Spleen (tissue), 7 donors: ENCODE measurements around the gene OPCML.

Source experiments
- POLR2A ChIP-seq, 3 donors: fragments of 450-650 bp; IDR thresholded peaks; one replicate each; pipeline ENCODE4 v1.5.1; 2017; ENCODE audit warnings: antibody characterized with exemption in 3 of 3, mild to moderate bottlenecking in 1 of 3
- POLR2AphosphoS5 ChIP-seq, 3 donors: sonication (generic); formaldehyde crosslinking; IDR thresholded peaks; one replicate each; pipeline ENCODE4 v1.5.1; 2017; ENCODE audit warnings: antibody characterized with exemption in 3 of 3
- TF ChIP-seq, protein P1 (sequence below), 11 experiments: fragments of 200-600 bp in 7 of 11; fragments of 450-650 bp in 4 of 11; sonication (generic) in 4 of 11; IDR thresholded peaks in 8 of 11; conservative IDR thresholded peaks in 3 of 11; 1 replicate in 7 of 11; 2 replicates in 4 of 11; pipeline versions ENCODE4 v1.4.0 to v1.8.0; 2016 to 2021; ENCODE audit warnings: antibody characterized with exemption in 11 of 11, inconsistent platforms in 4 of 11, mild to moderate bottlenecking in 1 of 11
- donor health status: DM: no; HTN: no; CAD: no; lungs with moderate emphysema.
- donor health status: DM: no; HTN: no; CAD: no.
- donor health status: DM: no; HTN: no; CAD: no.

DNA sequence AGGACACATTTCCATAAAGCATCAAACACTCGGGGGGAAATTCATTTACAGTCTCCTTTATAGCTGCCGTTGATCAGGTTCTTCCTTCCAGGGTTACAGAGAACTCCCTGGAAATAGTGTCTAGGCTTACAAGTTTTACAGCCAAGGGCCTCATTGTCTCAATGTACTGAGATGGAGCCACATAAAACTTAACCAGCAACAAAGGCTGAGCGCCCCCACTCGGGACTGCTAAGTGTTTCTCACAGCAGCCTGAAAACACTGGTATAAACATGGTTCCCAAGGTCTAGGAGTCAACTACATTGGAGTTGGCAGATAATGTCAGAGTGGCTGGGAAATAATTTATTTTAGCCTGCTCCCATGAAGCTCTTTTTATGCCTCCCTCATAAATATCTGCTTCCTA is 686.2 kb downstream of the OPCML start:
- TF ChIP-seq, protein P1, sequence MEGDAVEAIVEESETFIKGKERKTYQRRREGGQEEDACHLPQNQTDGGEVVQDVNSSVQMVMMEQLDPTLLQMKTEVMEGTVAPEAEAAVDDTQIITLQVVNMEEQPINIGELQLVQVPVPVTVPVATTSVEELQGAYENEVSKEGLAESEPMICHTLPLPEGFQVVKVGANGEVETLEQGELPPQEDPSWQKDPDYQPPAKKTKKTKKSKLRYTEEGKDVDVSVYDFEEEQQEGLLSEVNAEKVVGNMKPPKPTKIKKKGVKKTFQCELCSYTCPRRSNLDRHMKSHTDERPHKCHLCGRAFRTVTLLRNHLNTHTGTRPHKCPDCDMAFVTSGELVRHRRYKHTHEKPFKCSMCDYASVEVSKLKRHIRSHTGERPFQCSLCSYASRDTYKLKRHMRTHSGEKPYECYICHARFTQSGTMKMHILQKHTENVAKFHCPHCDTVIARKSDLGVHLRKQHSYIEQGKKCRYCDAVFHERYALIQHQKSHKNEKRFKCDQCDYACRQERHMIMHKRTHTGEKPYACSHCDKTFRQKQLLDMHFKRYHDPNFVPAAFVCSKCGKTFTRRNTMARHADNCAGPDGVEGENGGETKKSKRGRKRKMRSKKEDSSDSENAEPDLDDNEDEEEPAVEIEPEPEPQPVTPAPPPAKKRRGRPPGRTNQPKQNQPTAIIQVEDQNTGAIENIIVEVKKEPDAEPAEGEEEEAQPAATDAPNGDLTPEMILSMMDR (IDR thresholded peaks at IDR 0.05 in 8 of 11, conservative IDR thresholded peaks at IDR 0.05 in 3 of 11), result no peak
- no peak for TF ChIP-seq POLR2A (IDR thresholded peaks at IDR 0.05)
- TF ChIP-seq POLR2AphosphoS5 (IDR thresholded peaks at IDR 0.05), result no peak
